K562 (cell line): Measurements from ENCODE around the gene LRP1B.

Experiments
- CBX8 ChIP-seq: fragments of 200-600 bp; sonication (generic); IDR thresholded peaks from 2 replicates; pipeline ENCODE4 v1.6.1; 2012; ENCODE audit warnings: borderline replicate concordance, mixed run types, low read depth, mild to moderate bottlenecking, moderate library complexity, mixed read lengths, low read length, control low read depth, inconsistent platforms; ENCODE audit not compliant: poor library complexity, severe bottlenecking; ENCODE audit errors: extremely low read depth
- KLF6 ChIP-seq: fragments of 250-450 bp; sonication (Bioruptor Pico); IDR thresholded peaks from 2 replicates; pipeline ENCODE4 v1.4.0; 2020; ENCODE audit warnings: mild to moderate bottlenecking, moderate library complexity, borderline replicate concordance
- TRIM28 ChIP-seq: fragments of 450-650 bp; IDR thresholded peaks from 2 replicates; pipeline ENCODE4 v1.6.1; 2017

GRCh38 chr2:141653184-141653583, 477.6 kb downstream of the LRP1B start:
- no peak for TF ChIP-seq KLF6
- no peak for TF ChIP-seq CBX8
- no peak for TF ChIP-seq TRIM28
